Measurements from ENCODE around the gene ATXN1.

The ATXN1 gene

DNA sequence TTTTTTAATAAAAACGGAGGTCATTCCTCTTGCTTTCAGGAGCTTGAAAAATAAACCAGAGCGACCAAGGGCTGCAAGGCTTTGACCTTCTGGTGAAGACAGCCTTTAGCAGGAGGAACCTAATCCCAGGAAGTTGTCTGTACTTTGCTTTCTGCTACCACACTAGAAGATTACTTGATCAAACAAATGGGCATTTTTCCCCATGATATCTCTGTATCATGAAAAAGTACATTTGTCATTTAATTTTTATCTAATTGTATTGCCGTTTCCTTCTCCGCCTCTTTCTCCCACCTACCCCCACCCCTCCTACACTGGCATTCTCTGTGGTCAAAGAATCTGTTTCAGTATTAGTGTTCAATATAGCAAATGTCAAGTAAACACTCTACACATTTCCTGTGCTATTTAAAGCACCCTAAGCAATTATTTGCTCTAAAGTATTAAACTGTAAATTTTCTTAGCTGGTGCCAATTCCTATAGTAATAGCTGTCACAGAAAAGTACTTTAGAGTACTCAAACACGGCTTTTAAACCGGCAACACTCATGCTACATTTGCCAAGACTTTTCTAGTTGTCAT, 29.7 kb downstream of the ATXN1 start:
- Histone ChIP-seq H2BK15ac (ENCODE audit: low read length) (no peak overlapping the region), H4K8ac (ENCODE audit: low read depth, low read length) (no peak overlapping the region), H3K14ac (ENCODE audit: low read length) (no peak overlapping the region), H2AFZ (ENCODE audit: low read length) (no peak overlapping the region), H3K4me2 (ENCODE audit: insufficient read depth, low read length, poor library complexity, severe bottlenecking) (no peak overlapping the region), H2AK5ac (ENCODE audit: low read depth, low read length) (no peak overlapping the region), H3K4me1 (ENCODE audit: control insufficient read depth in 2 of 2, insufficient read depth in 1 of 2, low read depth in 1 of 2, low read length in 2 of 2) (peaks cover 0 to 4% of the 10 kb centered on the region in 2 donors), H2BK120ac (ENCODE audit: low read depth, low read length) (no peak overlapping the region), H3K9me3 (replicated peaks in 1 of 2; ENCODE audit: control insufficient read depth in 2 of 2, insufficient read depth in 1 of 2, low read depth in 1 of 2, low read length in 2 of 2) (no peaks in the 10 kb centered on the region), H3K23ac (ENCODE audit: low read depth, low read length, poor library complexity) (no peak overlapping the region), H3K79me1 (ENCODE audit: low read depth, low read length) (no peaks in the 10 kb centered on the region), H3K36me3 (replicated peaks in 1 of 2; ENCODE audit: control insufficient read depth in 2 of 2, insufficient read depth in 2 of 2, low read length in 2 of 2) (no peaks in the 10 kb centered on the region), H2BK5ac (ENCODE audit: low read length) (no peak overlapping the region), H2BK12ac (ENCODE audit: low read length) (no peak overlapping the region), H3K4me3 (ENCODE audit: low read length in 2 of 2) (no peak overlapping the region), H3K27ac (replicated peaks; ENCODE audit: low read length) (no peak overlapping the region), H4K91ac (ENCODE audit: low read depth, low read length, poor library complexity) (no peak overlapping the region), H3K4ac (ENCODE audit: low read length) (no peak overlapping the region), H3K27me3 (ENCODE audit: control insufficient read depth in 3 of 3, insufficient read depth in 3 of 3, low read depth in 1 of 3, low read length in 3 of 3) (no peaks in the 10 kb centered on the region), H3K18ac (ENCODE audit: low read length) (no peak overlapping the region), H3K9ac (ENCODE audit: low read depth, low read length, poor library complexity) (no peak overlapping the region)
- DNase-seq (ENCODE audit: low spot score): no peak
- WGBS, 2 donors (ENCODE audit: extremely low coverage in 2 of 2, insufficient read length in 2 of 2, insufficient replicate concordance in 1 of 2): no CpG with 5 or more reads among the region's 6 CpGs

DNA sequence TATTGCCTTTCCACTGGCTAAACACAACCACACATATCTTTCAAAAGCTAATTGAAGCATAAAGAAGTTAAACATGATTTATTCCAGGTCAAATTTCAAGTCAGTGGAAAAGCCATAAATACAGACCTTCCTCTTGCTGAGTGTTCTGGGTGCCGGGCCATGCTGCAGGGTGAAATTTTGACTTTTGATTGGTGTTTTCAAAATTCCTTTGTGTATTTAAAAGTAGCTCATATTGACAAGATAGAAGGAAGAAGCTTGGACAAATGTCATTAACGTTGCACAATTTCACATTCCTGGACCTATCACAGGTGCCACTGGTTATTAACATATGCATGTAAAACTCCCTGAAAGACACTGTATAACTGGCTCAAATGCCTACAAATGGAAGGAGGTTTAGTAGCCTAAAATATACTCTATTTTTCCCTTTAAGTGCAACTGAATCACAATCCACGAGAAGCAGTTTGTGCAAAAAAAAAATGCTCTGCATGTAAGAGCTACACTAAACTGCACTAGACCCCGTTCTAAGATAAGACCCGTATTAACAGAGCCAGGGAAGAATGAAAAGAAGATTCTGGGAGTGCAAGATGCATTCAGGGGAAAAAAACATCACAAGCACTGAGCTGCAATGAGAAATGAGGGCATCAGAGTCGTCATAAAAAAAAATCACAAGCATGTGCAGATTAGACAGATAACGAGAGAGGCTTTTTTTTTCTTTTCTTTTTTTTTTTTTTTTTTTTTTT, 30.4 kb downstream of the ATXN1 start:
- Histone ChIP-seq H3K23ac (ENCODE audit: low read depth, low read length, poor library complexity) (no peak overlapping the region), H3K4me3 (ENCODE audit: low read length in 2 of 2) (no peak overlapping the region), H4K91ac (ENCODE audit: low read depth, low read length, poor library complexity) (no peak overlapping the region), H3K14ac (ENCODE audit: low read length) (no peak overlapping the region), H3K4ac (ENCODE audit: low read length) (no peak overlapping the region), H3K9ac (ENCODE audit: low read depth, low read length, poor library complexity) (no peak overlapping the region), H2BK12ac (ENCODE audit: low read length) (no peak overlapping the region), H4K8ac (ENCODE audit: low read depth, low read length) (no peak overlapping the region), H2AFZ (ENCODE audit: low read length) (no peak overlapping the region), H3K27ac (replicated peaks; ENCODE audit: low read length) (no peak overlapping the region), H3K4me2 (ENCODE audit: insufficient read depth, low read length, poor library complexity, severe bottlenecking) (no peak overlapping the region), H2BK5ac (ENCODE audit: low read length) (no peak overlapping the region), H2BK15ac (ENCODE audit: low read length) (no peak overlapping the region), H3K18ac (ENCODE audit: low read length) (no peak overlapping the region), H3K79me1 (ENCODE audit: low read depth, low read length) (no peaks in the 10 kb centered on the region), H2BK120ac (ENCODE audit: low read depth, low read length) (no peak overlapping the region), H3K27me3 (ENCODE audit: control insufficient read depth in 3 of 3, insufficient read depth in 3 of 3, low read depth in 1 of 3, low read length in 3 of 3) (no peaks in the 10 kb centered on the region), H3K4me1 (ENCODE audit: control insufficient read depth in 2 of 2, insufficient read depth in 1 of 2, low read depth in 1 of 2, low read length in 2 of 2) (peaks cover 0 to 4% of the 10 kb centered on the region in 2 donors), H3K36me3 (replicated peaks in 1 of 2; ENCODE audit: control insufficient read depth in 2 of 2, insufficient read depth in 2 of 2, low read length in 2 of 2) (no peaks in the 10 kb centered on the region), H2AK5ac (ENCODE audit: low read depth, low read length) (no peak overlapping the region), H3K9me3 (replicated peaks in 1 of 2; ENCODE audit: control insufficient read depth in 2 of 2, insufficient read depth in 1 of 2, low read depth in 1 of 2, low read length in 2 of 2) (no peaks in the 10 kb centered on the region)
- no CpG with 5 or more reads among the region's 7 CpGs for WGBS, 2 donors (ENCODE audit: extremely low coverage in 2 of 2, insufficient read length in 2 of 2, insufficient replicate concordance in 1 of 2)
- DNase-seq (ENCODE audit: low spot score): no peak

DNA sequence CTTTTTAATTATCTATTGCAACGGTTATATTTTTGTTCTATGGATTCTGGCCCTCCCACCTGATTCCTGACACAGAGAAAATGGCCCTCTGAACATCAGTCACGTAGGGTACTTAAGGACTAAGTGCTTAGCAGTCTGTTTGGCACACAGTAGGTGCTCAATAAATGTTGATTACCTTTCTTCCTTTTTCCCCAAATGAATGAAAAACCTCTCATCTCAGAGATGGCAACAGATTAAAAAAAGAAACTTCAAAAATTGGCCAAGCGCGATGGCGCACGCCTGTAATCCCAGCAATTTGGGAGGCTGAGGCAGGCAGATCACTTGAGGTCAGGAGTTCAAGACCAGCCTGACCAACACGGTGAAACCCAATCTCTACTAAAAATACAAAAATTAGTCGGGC, 31.5 kb downstream of the ATXN1 start:
- H3K79me1 ChIP-seq (ENCODE audit: low read depth, low read length): no peaks in the 10 kb centered on the region
- H2BK5ac ChIP-seq (ENCODE audit: low read length): no peak overlapping the region
- no peak overlapping the region for H3K18ac ChIP-seq (ENCODE audit: low read length)
- WGBS, 2 donors (ENCODE audit: extremely low coverage in 2 of 2, insufficient read length in 2 of 2, insufficient replicate concordance in 1 of 2): no CpG with 5 or more reads among the region's 8 CpGs
- no peak overlapping the region for H3K4me3 ChIP-seq (ENCODE audit: low read length in 2 of 2)
- H3K23ac ChIP-seq (ENCODE audit: low read depth, low read length, poor library complexity): no peak overlapping the region
- no peaks in the 10 kb centered on the region for H3K36me3 ChIP-seq (replicated peaks in 1 of 2; ENCODE audit: control insufficient read depth in 2 of 2, insufficient read depth in 2 of 2, low read length in 2 of 2)
- no peak overlapping the region for H3K4me2 ChIP-seq (ENCODE audit: insufficient read depth, low read length, poor library complexity, severe bottlenecking)
- H3K9ac ChIP-seq (ENCODE audit: low read depth, low read length, poor library complexity): no peak overlapping the region
- no peak overlapping the region for H2BK15ac ChIP-seq (ENCODE audit: low read length)
- no peak overlapping the region for H2BK12ac ChIP-seq (ENCODE audit: low read length)
- no peaks in the 10 kb centered on the region for H3K27me3 ChIP-seq (ENCODE audit: control insufficient read depth in 3 of 3, insufficient read depth in 3 of 3, low read depth in 1 of 3, low read length in 3 of 3)
- H3K9me3 ChIP-seq (replicated peaks in 1 of 2; ENCODE audit: control insufficient read depth in 2 of 2, insufficient read depth in 1 of 2, low read depth in 1 of 2, low read length in 2 of 2): no peaks in the 10 kb centered on the region
- DNase-seq (ENCODE audit: low spot score): no peak
- H2BK120ac ChIP-seq (ENCODE audit: low read depth, low read length): no peak overlapping the region
- H4K8ac ChIP-seq (ENCODE audit: low read depth, low read length): no peak overlapping the region
- no peak overlapping the region for H3K14ac ChIP-seq (ENCODE audit: low read length)
- no peak overlapping the region for H3K4ac ChIP-seq (ENCODE audit: low read length)
- H2AK5ac ChIP-seq (ENCODE audit: low read depth, low read length): no peak overlapping the region
- H3K27ac ChIP-seq (replicated peaks; ENCODE audit: low read length): no peak overlapping the region
- H4K91ac ChIP-seq (ENCODE audit: low read depth, low read length, poor library complexity): no peak overlapping the region
- H2AFZ ChIP-seq (ENCODE audit: low read length): no peak overlapping the region
- peaks cover 0 to 4% of the 10 kb centered on the region in 2 donors for H3K4me1 ChIP-seq (ENCODE audit: control insufficient read depth in 2 of 2, insufficient read depth in 1 of 2, low read depth in 1 of 2, low read length in 2 of 2)

DNA sequence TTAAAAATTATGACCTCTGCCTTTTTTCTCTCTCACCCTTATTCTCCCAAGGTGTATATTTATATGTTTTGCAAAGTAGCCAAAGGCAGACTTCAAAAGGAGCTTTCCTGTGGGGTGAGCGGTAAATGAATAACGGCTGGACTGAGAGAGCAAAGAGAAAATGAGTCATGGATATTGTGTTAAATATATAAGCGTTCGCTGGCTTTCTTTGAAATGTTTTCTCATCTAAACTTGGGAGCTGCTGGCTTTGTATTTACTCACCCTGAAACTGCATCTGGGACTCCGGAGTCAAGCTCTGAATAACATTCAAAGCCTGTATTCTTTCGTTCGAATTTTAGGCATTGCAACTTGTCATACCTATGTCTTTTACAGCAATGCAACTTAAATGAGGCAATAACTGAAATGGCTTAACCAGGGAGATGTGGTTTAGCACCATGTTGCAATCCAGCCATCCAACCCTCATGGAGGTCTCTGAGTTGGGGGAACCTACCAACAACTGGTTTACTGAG, 32.0 kb downstream of the ATXN1 start:
- Histone ChIP-seq H3K4me1 (ENCODE audit: control insufficient read depth in 2 of 2, insufficient read depth in 1 of 2, low read depth in 1 of 2, low read length in 2 of 2) (peaks cover 0 to 4% of the 10 kb centered on the region in 2 donors), H3K9ac (ENCODE audit: low read depth, low read length, poor library complexity) (no peak overlapping the region), H3K36me3 (replicated peaks in 1 of 2; ENCODE audit: control insufficient read depth in 2 of 2, insufficient read depth in 2 of 2, low read length in 2 of 2) (no peaks in the 10 kb centered on the region), H2BK5ac (ENCODE audit: low read length) (no peak overlapping the region), H2AFZ (ENCODE audit: low read length) (peak overlapping the region; percentile 20), H2AK5ac (ENCODE audit: low read depth, low read length) (no peak overlapping the region), H3K27me3 (ENCODE audit: control insufficient read depth in 3 of 3, insufficient read depth in 3 of 3, low read depth in 1 of 3, low read length in 3 of 3) (no peaks in the 10 kb centered on the region), H3K4me3 (ENCODE audit: low read length in 2 of 2) (no peak overlapping the region), H3K27ac (replicated peaks; ENCODE audit: low read length) (no peak overlapping the region), H3K4ac (ENCODE audit: low read length) (no peak overlapping the region), H3K4me2 (ENCODE audit: insufficient read depth, low read length, poor library complexity, severe bottlenecking) (no peak overlapping the region), H3K23ac (ENCODE audit: low read depth, low read length, poor library complexity) (no peak overlapping the region), H4K91ac (ENCODE audit: low read depth, low read length, poor library complexity) (no peak overlapping the region), H3K14ac (ENCODE audit: low read length) (no peak overlapping the region), H2BK15ac (ENCODE audit: low read length) (no peak overlapping the region), H4K8ac (ENCODE audit: low read depth, low read length) (no peak overlapping the region), H3K9me3 (replicated peaks in 1 of 2; ENCODE audit: control insufficient read depth in 2 of 2, insufficient read depth in 1 of 2, low read depth in 1 of 2, low read length in 2 of 2) (no peaks in the 10 kb centered on the region), H2BK12ac (ENCODE audit: low read length) (no peak overlapping the region), H2BK120ac (ENCODE audit: low read depth, low read length) (no peak overlapping the region), H3K18ac (ENCODE audit: low read length) (no peak overlapping the region), H3K79me1 (ENCODE audit: low read depth, low read length) (no peaks in the 10 kb centered on the region)
- no peak for DNase-seq (ENCODE audit: low spot score)
- no CpG with 5 or more reads among the region's 7 CpGs for WGBS, 2 donors (ENCODE audit: extremely low coverage in 2 of 2, insufficient read length in 2 of 2, insufficient replicate concordance in 1 of 2)
